WTC11 (cell line): ENCODE results near the gene FATE1.

Experiments
- AFF4 ChIP-seq: sonication (generic); formaldehyde crosslinking; IDR thresholded peaks from 2 replicates; pipeline ENCODE4 v1.8.1; 2023; ENCODE audit warnings: mild to moderate bottlenecking, missing genetic modification reagents, borderline replicate concordance
- ATF3 ChIP-seq: sonication (generic); formaldehyde crosslinking; conservative IDR thresholded peaks from 2 replicates; pipeline ENCODE4 v1.8.1; 2022; ENCODE audit warnings: mild to moderate bottlenecking, missing genetic modification reagents
- CTCF ChIP-seq: fragments of 200-600 bp; IDR thresholded peaks from 2 replicates; pipeline ENCODE4 v1.8.0; 2022; ENCODE audit warnings: antibody characterized with exemption
- NR1H2 ChIP-seq: sonication (generic); formaldehyde crosslinking; IDR thresholded peaks from 2 replicates; pipeline ENCODE4 v1.9.0; 2021; ENCODE audit warnings: mild to moderate bottlenecking, moderate library complexity, missing genetic modification reagents
- ZNF263 ChIP-seq: sonication (generic); formaldehyde crosslinking; IDR thresholded peaks from 2 replicates; pipeline ENCODE4 v1.8.1; 2022; ENCODE audit warnings: low read depth, mild to moderate bottlenecking, moderate library complexity, missing genetic modification reagents

- TF ChIP-seq AFF4 (CRISPR knock-in tag), result no peak
- TF ChIP-seq CTCF, result no peak
- TF ChIP-seq NR1H2, result no peak
- no peak for TF ChIP-seq ZNF263
- TF ChIP-seq ATF3 (CRISPR knock-in tag), result no peak
Observed at GRCh38 chrX:151750511-151750910, 34.7 kb downstream of the FATE1 start.
